HG03108 (cell line): ENCODE results near the gene BNIP3.

Source experiments
- ATAC-seq: cut with Tn5 transposase; IDR thresholded peaks from one replicate; pipeline ENCODE4 v1.9.1; 2021; ENCODE audit warnings: moderate library complexity; ENCODE audit not compliant: unreplicated experiment

Gene BNIP3

GRCh38 chr10:131981429-131982184 lies at the start of gene BNIP3:
Gene BNIP3 (minus strand): TSS chr10:131981923. CDS start chr10:131981806, 117 bp downstream.
- ATAC-seq: peak; percentile 91

- ATAC-seq: no peak
Measured at GRCh38 chr10:132030898-132031463, 49.3 kb upstream of the BNIP3 start.

- ATAC-seq: no peak
Measured at GRCh38 chr10:132028706-132029105, 47.0 kb upstream of the BNIP3 start.

GRCh38 chr10:132027423-132027983 lies 45.8 kb upstream of the BNIP3 start:
- no peak for ATAC-seq

GRCh38 chr10:132023092-132023811 lies 41.5 kb upstream of the BNIP3 start:
- ATAC-seq: no peak

- ATAC-seq: no peak
Measured at GRCh38 chr10:132022241-132022640, 40.5 kb upstream of the BNIP3 start.

- ATAC-seq: no peak
Measured at GRCh38 chr10:132021504-132022143, 39.9 kb upstream of the BNIP3 start.

- no peak for ATAC-seq
Measured at GRCh38 chr10:132021046-132021445, 39.3 kb upstream of the BNIP3 start.

GRCh38 chr10:132020456-132020855 lies 38.7 kb upstream of the BNIP3 start:
- no peak for ATAC-seq

- ATAC-seq: no peak
Measured at GRCh38 chr10:132019366-132019765, 37.6 kb upstream of the BNIP3 start.

- no peak for ATAC-seq
Measured at GRCh38 chr10:132018446-132018845, 36.7 kb upstream of the BNIP3 start.

GRCh38 chr10:132016514-132016913 lies 34.8 kb upstream of the BNIP3 start:
- ATAC-seq: no peak

GRCh38 chr10:132011445-132011844 lies 29.7 kb upstream of the BNIP3 start:
- no peak for ATAC-seq

GRCh38 chr10:132011024-132011423 lies 29.3 kb upstream of the BNIP3 start:
- no peak for ATAC-seq

- ATAC-seq: no peak
Measured at GRCh38 chr10:132010483-132010882, 28.8 kb upstream of the BNIP3 start.

- no peak for ATAC-seq
Measured at GRCh38 chr10:132009575-132009974, 27.9 kb upstream of the BNIP3 start.

GRCh38 chr10:132007681-132008080 lies 26.0 kb upstream of the BNIP3 start:
- ATAC-seq: no peak

GRCh38 chr10:132006966-132007365 lies 25.2 kb upstream of the BNIP3 start:
- no peak for ATAC-seq

- ATAC-seq: no peak
Measured at GRCh38 chr10:132005147-132005546, 23.4 kb upstream of the BNIP3 start.

- no peak for ATAC-seq
Measured at GRCh38 chr10:132004052-132004451, 22.3 kb upstream of the BNIP3 start.

- no peak for ATAC-seq
Measured at GRCh38 chr10:132003282-132003924, 21.7 kb upstream of the BNIP3 start.
